Measurements from ENCODE around the gene CCM2. TPM values are rescaled to one million over a fixed set of nuclear protein-coding genes. Genes with fewer than 3 reads are reported as not detected.

The CCM2 gene
- total RNA-seq, 4 donors from 2014 or later = 45.8 to 63.5 (median 50.4) TPM

- no peak for TF ChIP-seq CTCF (IDR thresholded peaks at IDR 0.05; ENCODE audit: low read depth)
These were observed 77.6 kb downstream of the CCM2 start for GRCh38 chr7:45077579-45077978.

- no peak for TF ChIP-seq CTCF (IDR thresholded peaks at IDR 0.05; ENCODE audit: low read depth)
These were observed 78.2 kb downstream of the CCM2 start for GRCh38 chr7:45078125-45078681.

- TF ChIP-seq CTCF (IDR thresholded peaks at IDR 0.05; ENCODE audit: low read depth) = no peak
These were observed 80.4 kb downstream of the CCM2 start for GRCh38 chr7:45080265-45080957.

- TF ChIP-seq CTCF (IDR thresholded peaks at IDR 0.05; ENCODE audit: low read depth) = no peak
These were observed 81.1 kb downstream of the CCM2 start for GRCh38 chr7:45080958-45081669.

- no peak for TF ChIP-seq CTCF (IDR thresholded peaks at IDR 0.05; ENCODE audit: low read depth)
These were observed 81.6 kb downstream of the CCM2 start for GRCh38 chr7:45081670-45081974.

- no peak for TF ChIP-seq CTCF (IDR thresholded peaks at IDR 0.05; ENCODE audit: low read depth)
These were observed 82.2 kb downstream of the CCM2 start for GRCh38 chr7:45082031-45082830.

- no peak for TF ChIP-seq CTCF (IDR thresholded peaks at IDR 0.05; ENCODE audit: low read depth)
These were observed 82.9 kb downstream of the CCM2 start for GRCh38 chr7:45082831-45083331.

Measured in subcutaneous adipose tissue (tissue), 4 donors.